Stimulated activated CD8-positive, alpha-beta memory T cell treated with anti-CD3 and anti-CD28 coated beads, Interleukin-12 subunit alpha, Interleukin-12 subunit beta, amount 100 ng/mL, for 24 hours (primary cell): ENCODE results near the gene CDKN1A.
"Not testable (repeated sequence)": the region's sequence is repeated elsewhere in the genome, so short reads cannot be mapped to it uniquely, and the experiment has no call there.

Source experiments
- DNase-seq: peaks from one replicate; pipeline ENCODE4 v3.0.0-alpha.2; 2020; ENCODE audit errors: extremely low read depth

CDKN1A gene

DNA sequence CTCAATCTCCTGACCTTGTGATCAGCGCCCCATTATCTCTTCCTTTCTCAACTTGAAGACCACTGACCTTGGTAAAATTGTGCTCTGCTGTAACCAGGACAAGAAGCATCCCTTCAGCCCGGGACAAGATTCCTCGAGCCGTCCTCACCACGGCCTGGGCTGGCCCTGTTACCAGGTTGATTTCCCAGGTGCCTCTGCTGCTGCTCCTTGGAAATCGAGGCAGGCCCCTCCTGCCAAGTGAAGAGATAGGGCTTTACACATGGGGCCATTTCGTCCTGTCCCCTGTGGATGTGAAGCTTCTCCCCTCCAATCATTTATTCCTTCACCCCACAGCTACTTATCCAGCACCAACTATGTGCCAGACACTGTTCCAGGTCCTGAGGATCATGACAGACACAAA, 40.6 kb downstream of the CDKN1A start:
- DNase-seq = no peak

DNA sequence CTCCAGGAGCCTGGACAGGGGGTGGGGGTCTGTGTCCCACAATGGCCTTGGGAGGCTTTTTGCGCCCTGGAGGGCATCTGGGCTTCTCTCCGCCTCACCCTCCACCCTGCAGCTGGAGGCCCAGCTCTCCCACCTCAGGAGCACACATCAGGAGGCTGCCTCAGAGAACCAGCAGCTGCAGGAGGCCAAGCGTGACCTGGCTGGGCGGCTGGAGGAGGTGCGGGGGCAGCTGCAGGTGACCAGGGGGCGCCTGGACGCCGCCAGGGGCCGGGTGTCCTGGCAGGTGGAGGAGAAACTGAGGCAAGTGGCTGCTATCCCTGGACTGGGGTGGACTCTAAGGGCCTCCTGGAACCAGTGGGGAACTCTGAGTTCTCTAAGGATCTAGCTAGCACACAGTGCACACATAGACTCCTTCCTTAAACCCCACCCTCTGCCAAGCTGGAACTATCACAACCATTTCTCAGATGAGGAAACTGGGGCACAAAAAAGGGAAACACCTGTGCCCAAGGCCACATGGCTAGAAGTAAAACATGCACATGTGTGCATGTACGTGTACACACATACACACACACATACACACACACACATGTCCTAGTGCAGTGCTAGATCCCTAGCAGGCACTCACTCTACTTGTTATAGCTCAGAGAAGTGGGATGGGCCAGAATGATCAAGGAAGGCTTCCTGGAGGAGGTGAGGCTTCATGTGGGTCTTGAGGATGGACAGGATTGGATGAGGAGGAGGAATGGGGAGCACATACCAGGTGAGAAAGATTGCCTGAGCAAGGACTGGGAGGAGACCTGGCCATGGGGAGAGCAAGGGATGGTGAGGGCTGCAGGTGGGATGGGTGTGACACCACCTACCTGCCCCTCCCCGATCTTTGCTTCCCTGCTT, 42.0 kb downstream of the CDKN1A start:
- DNase-seq = no peak

DNA sequence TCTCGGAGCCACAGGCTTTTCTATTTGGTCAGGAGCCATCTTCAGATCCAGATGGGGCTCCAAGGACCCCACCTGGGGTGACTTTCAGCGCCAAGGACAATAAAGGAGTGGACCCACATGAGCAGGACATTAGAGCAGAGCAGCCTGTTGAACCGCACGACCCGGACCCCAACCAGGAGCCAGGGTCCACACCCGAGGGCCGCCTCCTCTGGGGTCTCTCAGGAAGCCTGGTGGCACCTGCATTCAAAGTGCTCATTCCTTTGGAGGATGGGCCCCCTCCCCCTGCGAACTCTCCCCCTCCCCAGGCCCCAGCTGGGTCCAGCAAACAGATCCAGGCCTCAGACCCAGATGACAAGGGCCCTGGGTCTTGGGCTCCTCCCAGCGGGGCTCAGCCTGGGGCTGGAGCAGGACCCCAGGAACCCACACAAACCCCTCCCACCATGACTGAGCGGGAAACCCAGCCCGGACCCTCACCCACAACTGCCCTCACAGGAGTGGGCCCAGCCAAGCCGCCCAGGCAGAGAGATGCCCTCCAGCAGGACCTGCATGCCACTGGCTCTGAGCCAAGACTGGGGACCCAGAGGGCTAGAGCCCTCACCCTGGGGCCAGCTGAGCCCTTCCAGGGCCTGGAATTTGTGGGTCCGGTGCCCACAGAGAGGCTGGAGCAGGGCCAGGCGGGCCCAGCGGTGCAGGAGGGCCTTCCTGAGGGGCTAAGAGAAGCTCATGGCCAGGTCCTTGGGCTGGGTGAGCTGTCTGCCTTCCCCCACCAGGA, 43.0 kb downstream of the CDKN1A start:
- DNase-seq = no peak

DNA sequence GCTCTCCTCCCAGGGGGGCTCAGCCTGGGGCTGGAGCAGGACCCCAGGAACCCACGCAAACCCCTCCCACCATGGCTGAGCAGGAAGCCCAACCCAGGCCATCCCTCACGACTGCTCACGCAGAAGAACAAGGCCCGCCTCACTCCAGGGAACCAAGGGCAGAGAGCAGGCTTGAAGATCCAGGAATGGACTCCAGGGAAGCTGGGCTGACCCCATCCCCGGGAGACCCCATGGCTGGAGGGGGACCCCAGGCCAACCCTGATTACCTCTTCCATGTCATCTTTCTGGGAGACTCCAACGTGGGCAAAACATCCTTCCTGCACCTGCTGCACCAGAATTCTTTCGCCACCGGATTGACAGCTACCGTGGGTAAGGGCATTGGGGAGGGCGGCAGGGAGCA, 43.9 kb downstream of the CDKN1A start:
- DNase-seq = no peak

DNA sequence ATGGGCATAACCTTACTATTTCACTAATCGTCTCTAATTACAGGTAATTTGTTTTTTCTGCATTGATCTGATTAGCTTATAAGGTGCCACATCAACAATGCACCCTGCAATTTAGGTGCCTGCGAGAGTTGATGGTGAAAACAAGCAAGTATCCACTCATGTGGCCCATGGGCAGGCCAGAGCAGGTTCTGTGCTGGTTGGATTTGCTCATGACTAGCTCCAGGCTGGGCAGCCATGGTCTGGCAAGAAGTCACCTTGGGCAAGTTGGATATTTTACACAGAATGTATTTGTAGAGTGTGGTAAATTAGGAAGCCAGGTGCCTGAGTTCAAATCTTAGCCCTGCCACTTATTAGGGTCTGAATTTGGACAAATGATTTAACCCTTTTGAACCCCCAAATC, 44.4 kb downstream of the CDKN1A start:
- DNase-seq = no peak

DNA sequence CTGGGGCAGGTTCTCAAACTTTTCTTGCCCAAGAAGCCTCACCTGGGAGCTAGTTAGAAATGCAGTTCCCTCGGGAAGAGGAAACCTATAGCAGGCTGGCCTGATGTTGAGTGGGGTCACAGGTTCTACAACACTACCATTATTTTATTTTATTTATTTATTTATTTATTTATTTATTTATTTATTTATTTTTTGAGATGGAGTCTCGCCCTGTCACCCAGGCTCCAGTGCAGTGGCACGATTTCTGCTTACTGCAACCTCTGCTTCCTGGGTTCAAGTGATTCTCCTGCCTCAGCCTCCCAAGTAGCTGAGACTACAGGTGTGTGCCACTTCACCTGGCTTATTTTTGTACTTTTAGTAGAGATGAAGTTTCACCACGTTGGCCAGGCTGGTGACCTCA, 45.5 kb downstream of the CDKN1A start:
- DNase-seq = not testable (repeated sequence)

DNA sequence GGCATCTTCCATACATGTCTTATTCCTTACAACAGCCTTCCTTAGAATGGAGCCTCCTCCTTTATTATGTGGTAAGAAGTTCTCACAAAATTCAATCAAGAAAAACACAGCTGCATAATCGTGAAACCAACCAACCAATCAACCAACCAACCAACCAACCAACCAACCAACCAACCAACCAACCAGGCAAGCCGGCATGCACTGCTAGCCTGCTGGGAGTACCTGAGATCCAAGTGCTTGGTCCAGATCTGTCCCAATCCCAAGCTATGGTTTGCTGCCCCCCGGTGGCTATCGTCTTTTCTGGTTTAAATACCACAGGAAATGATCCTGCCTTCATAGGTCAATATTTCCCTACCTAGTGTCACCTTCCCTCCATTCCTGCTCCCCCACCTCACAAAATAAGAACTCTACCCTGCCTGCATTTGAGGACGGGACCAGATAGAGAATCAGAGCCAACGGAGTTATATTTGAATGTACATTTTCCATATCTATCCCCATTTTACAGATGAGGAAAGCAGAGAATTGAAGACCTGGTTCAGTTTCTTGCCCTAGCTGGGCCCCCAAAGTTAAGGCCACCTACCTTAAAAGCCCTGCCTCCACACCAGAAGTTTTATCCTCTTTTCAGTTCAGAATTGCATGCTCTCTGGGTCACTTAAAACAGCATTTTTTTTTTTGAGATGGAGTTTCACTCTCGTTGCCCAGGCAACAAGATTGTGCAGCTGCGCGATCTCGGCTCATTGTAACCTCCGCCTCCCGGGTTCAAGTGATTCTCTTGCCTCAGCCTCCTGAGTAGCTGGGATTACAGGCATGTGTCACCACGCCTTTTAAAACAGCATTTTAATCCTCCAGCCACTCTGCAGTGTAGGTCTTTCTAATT, 46.2 kb downstream of the CDKN1A start:
- DNase-seq = no peak

DNA sequence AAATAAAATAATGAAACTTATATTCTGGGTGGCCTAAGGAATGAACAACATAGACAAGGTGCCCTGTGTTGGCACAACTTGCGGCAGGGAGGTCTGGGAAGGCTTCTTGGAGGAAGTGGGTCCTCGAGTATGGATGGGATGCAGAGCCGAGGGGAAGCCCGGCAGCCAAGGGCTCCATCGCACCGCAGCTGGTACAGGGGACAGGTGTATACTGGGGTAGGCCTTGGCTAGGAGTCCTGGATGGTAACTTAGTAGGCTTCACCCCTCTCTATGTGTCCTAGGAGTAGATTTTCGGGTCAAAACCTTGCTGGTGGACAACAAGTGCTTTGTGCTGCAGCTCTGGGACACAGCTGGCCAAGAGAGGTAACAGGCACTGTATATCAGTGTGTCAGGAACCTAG, 47.1 kb downstream of the CDKN1A start:
- DNase-seq = no peak

DNA sequence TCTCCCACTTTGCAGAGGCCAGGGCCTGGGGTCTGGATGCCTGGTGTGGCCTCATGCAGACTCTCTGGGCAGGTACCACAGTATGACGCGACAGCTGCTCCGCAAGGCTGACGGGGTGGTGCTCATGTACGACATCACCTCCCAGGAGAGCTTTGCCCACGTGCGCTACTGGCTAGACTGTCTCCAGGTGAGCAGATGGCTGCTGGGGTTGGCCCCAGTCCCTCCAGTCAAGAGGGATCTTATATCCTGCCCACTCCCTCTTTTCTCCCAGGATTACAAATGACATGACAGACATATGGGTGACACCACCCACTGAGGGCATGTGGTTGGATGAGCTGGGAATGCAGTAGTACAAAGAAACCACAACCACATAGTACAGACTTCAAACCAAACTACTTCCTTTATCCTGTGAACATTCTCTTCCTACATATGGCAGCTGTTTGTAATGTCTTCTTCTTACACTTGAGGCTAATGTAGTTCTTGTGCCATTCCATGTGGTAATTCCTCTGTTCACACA, 49.0 kb downstream of the CDKN1A start:
- no peak for DNase-seq

DNA sequence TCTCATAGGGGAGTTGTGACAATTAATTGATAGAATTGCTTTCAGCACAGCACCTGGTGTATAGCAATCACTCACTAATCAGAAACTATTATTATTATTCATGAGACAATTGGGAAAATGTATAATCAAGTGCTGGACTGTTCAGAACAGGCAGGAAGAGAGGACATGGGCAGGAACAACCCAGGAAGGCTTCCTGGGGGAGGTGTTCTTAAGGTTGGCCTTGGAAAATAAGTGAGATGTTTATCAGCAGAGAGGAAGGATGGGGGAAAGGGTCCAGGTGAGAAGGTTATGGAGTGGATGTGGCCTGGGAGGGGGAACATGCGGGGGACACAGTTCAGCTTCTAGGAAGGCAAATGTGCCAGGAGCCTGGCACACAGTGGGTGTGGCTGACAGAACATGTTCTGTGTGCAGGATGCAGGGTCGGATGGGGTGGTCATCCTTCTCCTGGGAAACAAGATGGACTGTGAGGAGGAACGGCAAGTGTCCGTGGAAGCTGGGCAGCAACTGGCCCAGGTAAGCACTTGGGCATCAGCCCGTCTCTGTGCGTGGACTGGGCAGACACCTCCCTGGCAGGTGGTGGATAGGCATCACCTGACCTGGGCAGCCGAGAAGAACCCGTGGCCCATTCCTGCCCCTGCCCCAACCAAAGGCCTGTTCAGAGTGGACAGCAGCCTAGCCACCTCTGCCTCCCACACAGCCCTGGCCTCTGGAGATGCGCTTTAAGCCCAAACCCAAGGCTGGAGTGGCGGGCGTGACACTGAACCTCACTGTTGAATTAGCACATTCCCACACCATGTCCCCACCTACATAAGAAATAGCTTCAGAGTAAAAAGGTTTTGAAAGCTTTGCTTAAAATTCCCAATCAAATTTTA, 50.0 kb downstream of the CDKN1A start:
- no peak for DNase-seq

DNA sequence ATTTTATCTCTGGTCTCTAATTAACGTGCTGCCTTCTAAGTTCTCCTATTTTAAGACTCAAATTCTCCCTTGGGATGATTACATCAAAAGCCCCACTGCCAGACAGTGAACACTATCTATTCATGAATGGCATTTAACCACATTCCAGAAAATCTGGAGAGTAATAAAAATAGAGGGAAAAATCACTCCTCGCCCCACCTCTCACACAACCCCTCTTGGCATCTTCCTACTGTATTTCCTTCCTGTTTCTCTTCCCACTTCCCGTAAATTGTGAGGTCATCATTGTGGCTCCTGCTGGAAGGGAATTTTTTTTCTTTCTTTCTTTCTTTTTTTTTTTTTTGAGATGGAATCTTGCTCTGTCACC, 50.6 kb downstream of the CDKN1A start:
- no peak for DNase-seq

DNA sequence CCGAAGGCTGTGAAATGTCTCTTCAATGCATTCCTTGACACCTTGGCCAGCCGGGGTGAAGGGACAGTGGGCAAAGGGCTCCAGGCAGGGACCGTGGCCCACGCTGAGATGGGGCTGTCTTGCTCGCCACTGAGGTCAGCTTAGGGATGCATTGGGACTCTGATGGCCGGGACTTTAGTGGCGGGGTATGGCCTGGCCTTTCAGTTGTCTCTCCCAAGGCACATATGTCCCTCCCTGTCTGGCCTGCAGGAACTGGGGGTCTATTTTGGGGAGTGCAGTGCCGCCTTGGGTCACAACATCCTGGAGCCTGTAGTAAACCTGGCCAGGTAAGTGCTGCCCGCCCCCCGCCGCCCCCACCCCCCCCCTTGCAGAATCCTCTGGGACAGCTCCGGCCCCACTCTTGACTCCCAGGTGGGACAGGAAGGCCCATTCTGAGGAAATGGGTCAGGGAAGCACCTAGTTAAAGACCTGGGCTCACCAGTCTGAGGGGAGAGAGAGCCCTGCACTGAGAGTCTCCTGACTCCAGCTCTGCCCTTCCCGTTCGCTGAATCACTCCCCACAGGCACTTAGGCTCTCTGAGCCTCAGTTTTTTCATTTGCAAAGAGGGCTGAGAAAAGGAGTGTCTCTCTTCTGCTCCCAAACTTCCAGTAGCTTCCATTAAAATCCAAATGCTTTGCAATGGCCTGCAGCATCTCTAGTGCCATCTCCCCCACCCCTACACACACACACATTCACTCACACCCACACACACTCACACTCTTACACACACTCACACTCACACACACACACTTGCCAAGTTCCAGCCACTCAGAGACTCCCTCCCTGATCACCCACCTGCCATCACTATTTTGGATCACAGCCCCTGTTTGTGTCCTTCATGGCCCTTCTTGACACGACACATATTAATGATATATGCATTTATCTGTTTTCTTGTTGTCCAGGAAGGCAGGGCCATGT, 52.2 kb downstream of the CDKN1A start:
- no peak for DNase-seq

DNA sequence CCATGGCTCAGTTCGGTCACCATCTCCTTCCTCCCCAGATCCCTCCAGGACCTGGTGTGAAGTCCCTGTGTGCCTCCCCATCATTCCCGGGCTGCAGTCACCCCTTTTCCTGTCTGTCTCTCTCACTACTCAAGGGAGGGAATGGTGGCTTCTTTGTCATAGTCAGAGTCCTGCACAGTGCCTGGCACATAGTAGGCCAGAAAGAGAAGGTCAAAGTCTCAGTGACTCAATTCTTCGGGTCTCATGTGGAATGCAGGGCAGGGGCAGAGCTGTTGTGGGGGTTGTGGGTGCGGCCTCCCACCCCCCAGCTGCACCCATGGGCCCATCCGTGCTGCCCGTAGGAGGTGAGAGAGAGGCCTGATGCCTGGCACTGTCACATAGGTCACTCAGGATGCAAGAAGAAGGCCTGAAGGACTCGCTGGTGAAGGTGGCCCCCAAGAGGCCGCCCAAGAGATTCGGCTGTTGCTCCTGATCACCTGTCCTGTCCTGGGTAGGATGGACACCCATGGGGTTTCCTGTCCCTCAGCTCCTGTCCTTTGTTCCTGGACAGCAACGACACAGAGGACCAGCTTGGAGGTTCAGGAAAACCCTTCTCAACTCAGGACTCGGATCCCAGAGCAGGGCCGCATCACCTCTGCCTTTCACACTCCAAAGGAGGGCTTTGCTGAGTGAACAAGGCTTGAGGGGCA, 53.3 kb downstream of the CDKN1A start:
- DNase-seq = no peak

DNA sequence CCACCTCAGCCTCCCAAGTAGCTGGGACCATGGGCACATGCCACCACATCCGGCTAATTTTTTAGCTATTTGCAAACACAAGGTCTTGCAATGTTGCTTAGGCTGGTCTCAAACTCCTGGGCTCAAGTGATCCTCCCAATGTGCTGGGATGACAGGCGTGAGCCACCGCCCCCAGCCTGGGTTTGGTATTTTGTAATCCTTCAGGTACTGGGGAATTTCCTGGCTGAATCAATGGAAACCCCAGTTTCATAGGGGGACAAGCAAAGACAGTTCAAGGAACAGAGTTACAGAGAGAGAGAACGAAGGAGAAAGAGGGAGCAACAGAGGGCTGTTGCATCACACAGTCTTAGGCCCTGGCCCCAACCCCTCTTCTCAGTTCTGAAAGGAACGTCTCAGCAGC, 54.8 kb downstream of the CDKN1A start:
- no peak for DNase-seq

DNA sequence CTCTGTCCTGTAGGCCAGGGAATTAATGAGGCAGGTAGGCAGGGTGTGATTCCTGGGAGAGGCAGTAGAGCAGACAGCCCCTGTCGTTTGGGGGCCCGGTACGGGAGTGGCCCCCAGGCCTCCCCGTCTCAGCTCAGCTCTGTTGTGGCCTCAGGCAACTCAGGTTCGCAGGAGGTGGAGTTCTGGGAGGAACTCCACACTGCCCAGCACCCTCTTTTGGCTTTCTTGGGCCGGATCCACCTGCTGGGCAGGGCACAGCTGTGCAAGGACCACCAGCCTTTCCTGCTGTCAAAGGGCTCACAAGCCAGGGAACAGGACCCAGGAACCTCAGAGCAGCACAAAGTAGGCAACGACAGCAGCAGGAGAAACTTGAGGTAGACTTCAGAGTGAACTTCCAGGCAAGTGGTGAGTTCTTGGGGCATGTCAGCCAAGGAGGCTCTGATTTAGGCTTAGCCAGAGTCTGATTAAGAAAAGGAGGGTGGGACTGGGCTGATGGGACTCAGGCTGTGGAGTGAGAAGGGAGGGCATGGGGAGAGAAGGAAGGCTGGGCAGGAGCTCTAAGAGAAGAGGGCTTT, 56.1 kb downstream of the CDKN1A start:
- DNase-seq = no peak

DNA sequence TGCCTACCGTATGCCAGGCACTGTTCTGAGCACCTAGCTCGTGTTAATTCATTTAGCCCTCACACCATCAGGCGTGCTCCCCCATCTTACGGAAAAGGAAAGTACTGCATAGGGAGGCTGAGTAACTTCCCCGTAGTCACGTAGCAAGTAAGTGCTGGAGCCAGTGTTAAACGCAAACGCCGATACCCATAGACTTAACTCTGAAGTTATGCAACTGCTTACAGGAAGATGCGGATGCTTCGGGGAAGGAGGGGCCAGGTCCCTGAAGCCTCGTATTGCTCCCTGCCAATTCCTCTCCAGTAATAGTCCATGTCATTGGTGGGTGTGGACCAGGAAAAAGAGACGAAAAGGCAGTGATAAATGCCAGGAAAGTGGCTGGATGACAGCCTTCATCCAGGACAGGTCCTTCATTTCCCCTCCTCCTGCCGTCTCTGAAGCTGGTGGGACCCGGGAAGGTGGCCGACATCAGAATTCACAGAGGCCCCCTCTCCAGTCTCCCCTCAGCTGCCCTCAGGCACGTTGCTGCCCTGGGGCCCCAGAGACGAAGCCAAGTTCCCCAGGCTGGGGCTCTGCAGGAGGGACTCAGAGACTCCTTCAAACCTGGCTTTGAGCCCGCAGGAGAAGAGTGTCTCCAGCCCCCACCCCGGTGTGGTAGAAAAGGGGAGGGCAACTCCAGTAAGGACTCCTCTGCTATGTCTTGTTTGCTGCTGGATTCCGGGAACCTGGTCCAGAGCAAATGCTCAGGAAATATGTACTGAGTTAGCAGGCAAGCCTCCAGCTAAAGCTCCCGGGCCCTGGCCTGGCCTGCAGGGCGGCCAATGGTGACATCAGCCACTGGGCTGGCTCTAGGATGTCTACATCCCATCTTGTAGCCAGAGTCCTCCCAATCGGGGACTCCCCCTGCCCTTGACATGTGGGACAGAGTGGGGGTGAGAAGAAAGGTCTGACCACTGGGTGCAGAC, 56.9 kb downstream of the CDKN1A start:
- no peak for DNase-seq
